RWPE2 (cell line): ENCODE results near the gene KAT6B.

ENCODE experiments used
- ATAC-seq: fragments of 200-7000 bp; cut with Tn5 transposase; 3 replicates; pipeline ENCODE4 v1.9.1; 2021; ENCODE audit warnings: low read depth
- DNase-seq: peaks from one replicate; pipeline ENCODE4 v3.0.0-alpha.2; 2020; ENCODE audit warnings: low spot score
- H3K27ac ChIP-seq: fragments of 450-650 bp; 2 replicates; pipeline ENCODE4 v1.5.1; 2017; ENCODE audit warnings: mild to moderate bottlenecking; ENCODE audit not compliant: poor library complexity, severe bottlenecking
- H3K27me3 ChIP-seq: fragments of 250-450 bp; sonication (Bioruptor Pico); 2 replicates; pipeline ENCODE4 v1.5.1; 2021; ENCODE audit warnings: mild to moderate bottlenecking, moderate library complexity; ENCODE audit not compliant: insufficient read depth, poor library complexity, severe bottlenecking
- H3K36me3 ChIP-seq: fragments of 250-450 bp; sonication (Bioruptor Pico); 2 replicates; pipeline ENCODE4 v1.5.1; 2020; ENCODE audit warnings: low read depth, mild to moderate bottlenecking, moderate library complexity
- H3K4me1 ChIP-seq: fragments of 250-450 bp; sonication (Bioruptor Pico); 2 replicates; pipeline ENCODE4 v1.5.1; 2021; ENCODE audit warnings: mild to moderate bottlenecking, moderate library complexity; ENCODE audit not compliant: insufficient read depth, poor library complexity, severe bottlenecking
- H3K4me3 ChIP-seq: fragments of 250-450 bp; sonication (Bioruptor Pico); 2 replicates; pipeline ENCODE4 v1.5.1; 2021; ENCODE audit warnings: mild to moderate bottlenecking, moderate library complexity; ENCODE audit not compliant: severe bottlenecking
- H3K9me3 ChIP-seq: fragments of 250-450 bp; sonication (Bioruptor Pico); 2 replicates; pipeline ENCODE4 v1.5.1; 2021; ENCODE audit warnings: mild to moderate bottlenecking, moderate library complexity; ENCODE audit not compliant: severe bottlenecking
- TF ChIP-seq, protein P1 (sequence below): fragments of 450-650 bp; IDR thresholded peaks from one replicate; pipeline ENCODE4 v1.5.1; 2017; ENCODE audit warnings: mild to moderate bottlenecking, moderate library complexity; ENCODE audit not compliant: poor library complexity, severe bottlenecking

The KAT6B gene

DNA sequence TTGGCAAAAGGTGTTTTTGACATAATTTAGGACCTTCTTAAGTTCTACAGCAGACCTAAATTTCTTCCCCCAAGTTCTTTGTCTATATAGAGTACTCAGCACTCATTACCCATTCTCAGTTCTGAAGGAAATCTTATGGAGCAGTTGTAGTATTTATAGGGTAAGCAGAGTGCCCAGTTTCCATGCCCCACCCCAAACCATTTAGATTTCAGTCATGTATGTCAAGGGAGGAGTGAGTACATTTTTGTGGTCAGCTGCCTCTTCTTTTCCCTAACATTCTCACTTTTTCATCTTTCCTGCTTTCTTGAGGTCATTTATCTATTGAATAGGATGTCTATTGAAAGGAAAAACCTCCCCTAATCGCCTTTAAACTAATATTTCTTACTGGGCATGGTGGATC is 83.3 kb downstream of the KAT6B start:
- no peaks in the 10 kb centered on the region for H3K36me3 ChIP-seq
- DNase-seq = no peak
- no peaks in the 10 kb centered on the region for H3K4me1 ChIP-seq
- no peaks in the 10 kb centered on the region for H3K9me3 ChIP-seq
- H3K4me3 ChIP-seq = no peak overlapping the region
- no peak overlapping the region for H3K27ac ChIP-seq
- TF ChIP-seq, protein P1, sequence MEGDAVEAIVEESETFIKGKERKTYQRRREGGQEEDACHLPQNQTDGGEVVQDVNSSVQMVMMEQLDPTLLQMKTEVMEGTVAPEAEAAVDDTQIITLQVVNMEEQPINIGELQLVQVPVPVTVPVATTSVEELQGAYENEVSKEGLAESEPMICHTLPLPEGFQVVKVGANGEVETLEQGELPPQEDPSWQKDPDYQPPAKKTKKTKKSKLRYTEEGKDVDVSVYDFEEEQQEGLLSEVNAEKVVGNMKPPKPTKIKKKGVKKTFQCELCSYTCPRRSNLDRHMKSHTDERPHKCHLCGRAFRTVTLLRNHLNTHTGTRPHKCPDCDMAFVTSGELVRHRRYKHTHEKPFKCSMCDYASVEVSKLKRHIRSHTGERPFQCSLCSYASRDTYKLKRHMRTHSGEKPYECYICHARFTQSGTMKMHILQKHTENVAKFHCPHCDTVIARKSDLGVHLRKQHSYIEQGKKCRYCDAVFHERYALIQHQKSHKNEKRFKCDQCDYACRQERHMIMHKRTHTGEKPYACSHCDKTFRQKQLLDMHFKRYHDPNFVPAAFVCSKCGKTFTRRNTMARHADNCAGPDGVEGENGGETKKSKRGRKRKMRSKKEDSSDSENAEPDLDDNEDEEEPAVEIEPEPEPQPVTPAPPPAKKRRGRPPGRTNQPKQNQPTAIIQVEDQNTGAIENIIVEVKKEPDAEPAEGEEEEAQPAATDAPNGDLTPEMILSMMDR = no peak
- ATAC-seq = no peak
- H3K27me3 ChIP-seq = no peaks in the 10 kb centered on the region

DNA sequence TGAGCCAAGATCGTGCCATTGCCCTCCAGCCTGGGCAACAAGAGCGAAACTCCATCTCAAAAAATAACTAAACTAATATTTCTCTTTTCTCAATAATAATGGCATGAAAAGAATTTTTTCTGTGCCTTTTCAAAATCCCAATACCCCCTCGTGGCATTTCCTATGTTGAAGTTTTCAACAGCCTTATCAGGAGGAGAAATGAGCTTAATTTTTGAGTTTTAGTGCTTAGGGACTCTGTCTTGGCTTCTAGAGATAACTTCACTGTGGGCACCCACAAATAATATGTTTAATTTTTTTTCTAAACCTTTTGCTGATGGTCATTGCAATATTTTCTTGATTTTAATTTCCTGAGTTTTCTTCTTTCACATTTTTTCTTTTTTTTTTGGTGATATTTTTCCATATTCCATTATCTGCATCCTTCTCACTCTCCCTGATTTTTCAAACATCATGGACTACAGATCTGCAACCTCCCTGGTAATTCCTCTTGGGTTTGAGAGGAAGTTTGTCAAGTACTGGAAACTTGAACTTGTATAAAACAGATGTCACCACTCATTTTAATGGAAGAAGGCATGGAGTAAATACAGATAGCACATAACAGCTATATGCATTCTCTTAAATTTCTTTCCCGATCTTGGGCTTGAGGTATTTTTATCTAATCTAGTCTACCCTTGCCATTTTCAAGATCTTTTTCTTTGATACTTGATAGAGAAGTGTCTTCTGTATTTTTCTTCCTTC is 84.0 kb downstream of the KAT6B start:
- Histone ChIP-seq H3K27ac (no peak overlapping the region), H3K9me3 (no peaks in the 10 kb centered on the region), H3K4me3 (no peak overlapping the region), H3K27me3 (no peaks in the 10 kb centered on the region), H3K4me1 (no peaks in the 10 kb centered on the region), H3K36me3 (no peaks in the 10 kb centered on the region)
- TF ChIP-seq, protein P1 = no peak
- no peak for ATAC-seq
- no peak for DNase-seq

DNA sequence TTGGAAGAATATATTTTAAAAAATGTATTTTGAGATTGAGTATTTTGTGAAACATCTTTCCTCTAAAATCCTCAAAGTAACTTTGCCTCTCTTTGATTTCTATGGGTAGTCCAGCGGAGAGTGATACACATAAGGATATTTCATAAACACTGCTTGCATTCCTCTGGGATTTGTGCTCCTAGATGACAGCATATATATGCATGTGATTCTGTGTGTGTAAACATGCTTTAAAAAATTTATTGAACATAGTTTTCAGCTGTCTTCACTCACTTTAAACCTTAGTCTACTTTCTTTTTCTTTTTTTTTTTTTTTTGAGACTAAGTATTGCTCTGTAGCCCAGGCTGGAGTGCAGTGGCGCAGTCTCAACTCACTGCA is 84.6 kb downstream of the KAT6B start:
- TF ChIP-seq, protein P1 = no peak
- no peak for DNase-seq
- ATAC-seq = no peak
- no peaks in the 10 kb centered on the region for H3K4me1 ChIP-seq
- no peaks in the 10 kb centered on the region for H3K27me3 ChIP-seq
- H3K36me3 ChIP-seq = no peaks in the 10 kb centered on the region
- H3K4me3 ChIP-seq = no peak overlapping the region
- no peaks in the 10 kb centered on the region for H3K9me3 ChIP-seq
- H3K27ac ChIP-seq = no peak overlapping the region

DNA sequence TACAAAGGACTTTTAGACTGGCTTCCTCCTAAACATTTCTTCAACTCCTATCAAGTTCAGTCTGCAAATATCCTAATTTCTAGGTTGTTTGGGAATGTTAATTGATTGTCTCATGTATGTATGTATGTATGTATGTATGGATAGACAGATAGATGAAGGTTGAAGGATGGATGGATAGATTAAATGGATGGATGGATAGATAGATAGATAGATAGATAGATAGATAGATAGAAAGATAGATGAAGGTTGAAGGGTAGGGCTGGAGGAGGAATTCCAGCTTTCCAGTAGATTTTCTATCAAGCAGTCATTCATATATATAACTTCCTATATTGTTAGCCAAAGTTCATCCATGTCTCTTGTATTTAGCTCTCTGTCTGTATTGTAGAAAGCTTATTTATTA is 85.8 kb downstream of the KAT6B start:
- Histone ChIP-seq H3K27me3 (no peaks in the 10 kb centered on the region), H3K9me3 (no peaks in the 10 kb centered on the region), H3K4me3 (no peak overlapping the region), H3K4me1 (peaks cover 6% of the 10 kb centered on the region), H3K27ac (no peak overlapping the region), H3K36me3 (no peaks in the 10 kb centered on the region)
- DNase-seq (no peak), ATAC-seq (no peak)
- TF ChIP-seq, protein P1 = no peak

- H3K27me3 ChIP-seq = no peaks in the 10 kb centered on the region
- DNase-seq = no peak
- TF ChIP-seq, protein P1 = no peak
- peaks cover 9% of the 10 kb centered on the region for H3K4me1 ChIP-seq
- H3K27ac ChIP-seq = no peak overlapping the region
- H3K36me3 ChIP-seq = no peaks in the 10 kb centered on the region
- no peaks in the 10 kb centered on the region for H3K9me3 ChIP-seq
- ATAC-seq = no peak
- H3K4me3 ChIP-seq = no peak overlapping the region
Measured at GRCh38 chr10:74912682-74913081, 86.3 kb downstream of the KAT6B start.
